MV-4-11 (cell line): Measurements from ENCODE around the gene IZUMO2.

Source experiments
- DNase-seq: peaks from one replicate; lab custom pipeline; 2025; lab: John Stamatoyannopoulos, UW

IZUMO2 gene

GRCh38 chr19:50162988-50163387, at the start of gene IZUMO2:
Gene IZUMO2 (minus strand): TSS chr19:50163281. CDS start chr19:50163194, 87 bp downstream.
- DNase-seq = no peak

GRCh38 chr19:50210425-50210824, 47.3 kb upstream of the IZUMO2 start:
- DNase-seq = no peak

GRCh38 chr19:50209131-50209530, 46.0 kb upstream of the IZUMO2 start:
- DNase-seq = no peak

- no peak for DNase-seq
Measured at GRCh38 chr19:50207730-50208129, 44.6 kb upstream of the IZUMO2 start.

- DNase-seq = no peak
Measured at GRCh38 chr19:50206191-50206590, 43.1 kb upstream of the IZUMO2 start.

- no peak for DNase-seq
Measured at GRCh38 chr19:50205681-50206138, 42.6 kb upstream of the IZUMO2 start.

- DNase-seq = no peak
Measured at GRCh38 chr19:50204811-50205675, 42.0 kb upstream of the IZUMO2 start.

GRCh38 chr19:50204081-50204428, 41.0 kb upstream of the IZUMO2 start:
- no peak for DNase-seq

GRCh38 chr19:50203281-50204080, 40.4 kb upstream of the IZUMO2 start, which contains the start of gene MYH14:
Gene MYH14 (plus strand): TSS chr19:50203622. CDS start chr19:50210366, 6,744 bp downstream.
- DNase-seq = no peak

- DNase-seq = no peak
Measured at GRCh38 chr19:50202962-50203280, 39.8 kb upstream of the IZUMO2 start.

GRCh38 chr19:50202386-50202785, 39.3 kb upstream of the IZUMO2 start:
- DNase-seq = no peak

- no peak for DNase-seq
Measured at GRCh38 chr19:50199259-50199555, 36.1 kb upstream of the IZUMO2 start.

GRCh38 chr19:50198431-50199258, 35.6 kb upstream of the IZUMO2 start:
- no peak for DNase-seq

GRCh38 chr19:50197348-50197747, 34.3 kb upstream of the IZUMO2 start:
- DNase-seq = peak; percentile 30

GRCh38 chr19:50196322-50196932, 33.3 kb upstream of the IZUMO2 start:
- no peak for DNase-seq

GRCh38 chr19:50195224-50195623, 32.1 kb upstream of the IZUMO2 start:
- no peak for DNase-seq

GRCh38 chr19:50192463-50193211, 29.6 kb upstream of the IZUMO2 start:
- DNase-seq = no peak

GRCh38 chr19:50191216-50191615, 28.1 kb upstream of the IZUMO2 start:
- peak; percentile 41 for DNase-seq

GRCh38 chr19:50190439-50190891, 27.4 kb upstream of the IZUMO2 start:
- peak; percentile 88 for DNase-seq

GRCh38 chr19:50189331-50189730, 26.2 kb upstream of the IZUMO2 start:
- DNase-seq = peak; percentile 37

- no peak for DNase-seq
Measured at GRCh38 chr19:50187937-50188336, 24.9 kb upstream of the IZUMO2 start.
